ENCODE data around the gene STX2. TPM values are rescaled to one million over a fixed set of nuclear protein-coding genes. Genes with fewer than 3 reads are reported as not detected.

The STX2 gene
- total RNA-seq, 2 donors from 2014 or later, result 14.4 to 16.6 TPM

- peaks cover 0 to 7% of the 10 kb centered on the region in 2 donors for H3K36me3 Mint-ChIP-seq
- ATAC-seq (no peak), DNase-seq (ENCODE audit: low spot score in 2 of 2) (no peak)
- H3K9me3 Mint-ChIP-seq, result no peaks in the 10 kb centered on the region
- no peak overlapping the region for H3K27ac Mint-ChIP-seq
Observed at GRCh38 chr12:130744274-130744673, 94.8 kb downstream of the STX2 start.

- Mint-ChIP-seq H3K36me3 (peaks cover 0 to 7% of the 10 kb centered on the region in 2 donors), H3K27ac (no peak overlapping the region), H3K9me3 (no peaks in the 10 kb centered on the region)
- ATAC-seq (no peak), DNase-seq (ENCODE audit: low spot score in 2 of 2) (no peak)
Observed at GRCh38 chr12:130743606-130744005, 95.4 kb downstream of the STX2 start.

GRCh38 chr12:130743176-130743575, 95.9 kb downstream of the STX2 start:
- no peak for ATAC-seq
- Mint-ChIP-seq H3K27ac (no peak overlapping the region), H3K9me3 (no peaks in the 10 kb centered on the region), H3K36me3 (peaks cover 0 to 7% of the 10 kb centered on the region in 2 donors)
- DNase-seq (ENCODE audit: low spot score in 2 of 2), result no peak

GRCh38 chr12:130742716-130743115, 96.3 kb downstream of the STX2 start:
- Mint-ChIP-seq H3K9me3 (no peaks in the 10 kb centered on the region), H3K36me3 (peaks cover 0 to 7% of the 10 kb centered on the region in 2 donors)
- ATAC-seq, result no peak

GRCh38 chr12:130742112-130742511, 96.9 kb downstream of the STX2 start:
- Mint-ChIP-seq H3K9me3 (no peaks in the 10 kb centered on the region), H3K27ac (no peak overlapping the region), H3K36me3 (peaks cover 0 to 7% of the 10 kb centered on the region in 2 donors)
- no peak for ATAC-seq
- no peak for DNase-seq (ENCODE audit: low spot score in 2 of 2)

More at GRCh38 chr12:130742716-130743115, 96.3 kb downstream of the STX2 start:
- DNase-seq (ENCODE audit: low spot score in 2 of 2), result no peak
- no peak overlapping the region for H3K27ac Mint-ChIP-seq

Other genes with a start within 250 kb of the STX2 start
- gene RIMBP2, start 123.0 kb downstream of the STX2 start, total RNA-seq, result not detected
- 1,000 to 10,000 TPM; 1,428 to 1,822 TPM for gene RAN, start 32.8 kb upstream of the STX2 start, total RNA-seq
- under 1 TPM in 1 of 2 donors, not detected in 1; 0.70 TPM for gene ADGRD1, start 114.7 kb upstream of the STX2 start, total RNA-seq

Data from activated naive CD4-positive, alpha-beta T cell treated with anti-CD3 and anti-CD28 coated beads, Interleukin-2, amount 50 U/mL, for 72 hours (primary cell).